Spleen (tissue), 11 donors: ENCODE data around the gene DAO. TPM values are rescaled to one million over a fixed set of nuclear protein-coding genes. Genes with fewer than 3 reads are reported as not detected.

Source experiments
- DNase-seq: peaks from one replicate; pipeline ENCODE4 v3.0.0-alpha.2; 2020
- H3K27ac ChIP-seq, 8 donors: fragments of 200-600 bp; sonication (generic) in 7 of 8; 1 replicate in 4 of 8; 2 replicates in 4 of 8; pipeline versions ENCODE4 v1.5.0 to v1.8.0; 2016 to 2021; ENCODE audit warnings: inconsistent platforms in 4 of 8, mild to moderate bottlenecking in 4 of 8, moderate library complexity in 1 of 8
- H3K27me3 ChIP-seq, 7 donors: fragments of 200-600 bp; sonication (generic) in 6 of 7; replicated peaks in 1 of 7; 1 replicate in 4 of 7; 2 replicates in 3 of 7; pipeline versions ENCODE4 v1.5.0 to v1.8.0; 2016 to 2021; ENCODE audit warnings: inconsistent platforms in 3 of 7, mild to moderate bottlenecking in 1 of 7
- H3K36me3 ChIP-seq, 6 donors: fragments of 200-600 bp; sonication (generic) in 5 of 6; 1 replicate in 4 of 6; 2 replicates in 2 of 6; pipeline versions ENCODE4 v1.5.0 to v1.8.0; 2016 to 2021; ENCODE audit warnings: inconsistent platforms in 2 of 6
- H3K4me1 ChIP-seq, 6 donors: fragments of 200-600 bp; sonication (generic) in 5 of 6; 1 replicate in 3 of 6; 2 replicates in 3 of 6; pipeline versions ENCODE4 v1.5.0 to v1.8.0; 2016 to 2021; ENCODE audit warnings: inconsistent platforms in 3 of 6
- H3K4me3 ChIP-seq, 8 donors: fragments of 200-600 bp; sonication (generic) in 7 of 8; 1 replicate in 4 of 8; 2 replicates in 4 of 8; pipeline versions ENCODE4 v1.5.0 to v1.8.0; 2016 to 2021; ENCODE audit warnings: inconsistent platforms in 4 of 8, mild to moderate bottlenecking in 4 of 8, moderate library complexity in 2 of 8
- H3K9me3 ChIP-seq, 8 donors: fragments of 200-600 bp; sonication (generic) in 7 of 8; 1 replicate in 4 of 8; 2 replicates in 4 of 8; pipeline versions ENCODE4 v1.5.0 to v1.8.0; 2016 to 2021; ENCODE audit warnings: inconsistent platforms in 4 of 8
- POLR2A ChIP-seq, 3 donors: fragments of 450-650 bp; IDR thresholded peaks; one replicate each; pipeline ENCODE4 v1.5.1; 2017; ENCODE audit warnings: antibody characterized with exemption in 3 of 3, mild to moderate bottlenecking in 1 of 3
- POLR2AphosphoS5 ChIP-seq, 3 donors: sonication (generic); formaldehyde crosslinking; IDR thresholded peaks; one replicate each; pipeline ENCODE4 v1.5.1; 2017; ENCODE audit warnings: antibody characterized with exemption in 3 of 3
- WGBS, 5 donors: extraction: QIAGEN DNeasy Blood & Tissue Kit in 3 of 5; methylation state at CpG; one replicate each; pipeline versions ENCODE4 v1.1.5 to v1.1.7; 2013 to 2018; 5-methylcytosine and 5-hydroxymethylcytosine counted together
- intact Hi-C: fragments of 100-400 bp; cut with DNase I; formaldehyde crosslinking; loops from one replicate; pipeline ENCODE4 v1.15.0; 2023; ENCODE audit warnings: low total_unique reads
- polyA plus RNA-seq, 3 donors: library from polyadenylated mRNA; stranded (reverse); fragments of 200-250 nt; gene quantifications; one replicate each; pipeline ENCODE4 v1.2.1, GENCODE V29; 2013
- total RNA-seq, 7 donors: library from RNA; depleted of rRNA in 3 of 7; stranded (reverse); fragments of >200 nt in 3 of 7; fragmentation: NEBNext Ultra II Directional in 4 of 7; extraction: Animal tissue kit (Norgen Biotek cat#: 25700) in 4 of 7; gene quantifications; one replicate each; pipeline versions ENCODE4 v1.1.0 to v1.2.1, GENCODE V29; 2016 to 2021
- TF ChIP-seq, protein P1 (sequence below), 11 experiments: fragments of 200-600 bp in 7 of 11; fragments of 450-650 bp in 4 of 11; sonication (generic) in 4 of 11; IDR thresholded peaks in 8 of 11; conservative IDR thresholded peaks in 3 of 11; 1 replicate in 7 of 11; 2 replicates in 4 of 11; pipeline versions ENCODE4 v1.4.0 to v1.8.0; 2016 to 2021; ENCODE audit warnings: antibody characterized with exemption in 11 of 11, inconsistent platforms in 4 of 11, mild to moderate bottlenecking in 1 of 11
- donor health status: healthy with polysubstance abuse.
- donor health status: DM: no; HTN: no; CAD: no; lungs with moderate emphysema.
- donor health status: DM: no; HTN: no; CAD: no.
- donor health status: Bipolar disorder and iron deficiency.
- donor health status: healthy.
- donor health status: DM: no; HTN: no; CAD: no.
- donor health status: DM: yes; HTN: yes; CAD: no.

Gene DAO
- total and polyA plus RNA-seq, 10 donors = 0.42 TPM; not detected in 9

DNA sequence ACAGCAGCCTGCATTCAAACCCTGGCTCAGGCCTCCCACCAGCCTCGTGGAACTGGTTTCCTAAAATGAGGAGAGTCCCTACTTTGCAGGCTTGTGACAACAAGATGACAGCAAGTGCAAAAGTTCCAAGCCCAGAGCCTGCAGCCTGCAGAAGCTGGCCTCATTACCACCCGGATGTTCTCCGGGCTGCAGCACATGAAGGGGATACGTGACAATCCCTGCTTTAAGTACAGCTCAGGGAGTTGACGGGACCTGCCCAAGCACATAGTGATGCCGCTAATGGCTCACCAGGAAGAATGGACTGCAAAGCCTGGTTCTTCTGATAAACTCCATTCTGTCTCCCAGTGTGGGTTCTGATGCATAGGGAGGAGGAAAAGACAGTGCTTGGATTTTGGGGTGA lies 37.5 kb upstream of the DAO start:
- no peak overlapping the region for H3K4me3 ChIP-seq
- peaks cover 0 to 60% (median 6%) of the 10 kb centered on the region in 6 donors for H3K36me3 ChIP-seq
- H3K4me1 ChIP-seq = peaks cover 48 to 100% (median 80%) of the 10 kb centered on the region in 6 donors
- intact Hi-C loops = no loop called here
- H3K9me3 ChIP-seq = no peaks in the 10 kb centered on the region
- peak in 1 of 3 donors; percentile 21 for TF ChIP-seq POLR2AphosphoS5 (IDR thresholded peaks at IDR 0.05)
- TF ChIP-seq, protein P1, sequence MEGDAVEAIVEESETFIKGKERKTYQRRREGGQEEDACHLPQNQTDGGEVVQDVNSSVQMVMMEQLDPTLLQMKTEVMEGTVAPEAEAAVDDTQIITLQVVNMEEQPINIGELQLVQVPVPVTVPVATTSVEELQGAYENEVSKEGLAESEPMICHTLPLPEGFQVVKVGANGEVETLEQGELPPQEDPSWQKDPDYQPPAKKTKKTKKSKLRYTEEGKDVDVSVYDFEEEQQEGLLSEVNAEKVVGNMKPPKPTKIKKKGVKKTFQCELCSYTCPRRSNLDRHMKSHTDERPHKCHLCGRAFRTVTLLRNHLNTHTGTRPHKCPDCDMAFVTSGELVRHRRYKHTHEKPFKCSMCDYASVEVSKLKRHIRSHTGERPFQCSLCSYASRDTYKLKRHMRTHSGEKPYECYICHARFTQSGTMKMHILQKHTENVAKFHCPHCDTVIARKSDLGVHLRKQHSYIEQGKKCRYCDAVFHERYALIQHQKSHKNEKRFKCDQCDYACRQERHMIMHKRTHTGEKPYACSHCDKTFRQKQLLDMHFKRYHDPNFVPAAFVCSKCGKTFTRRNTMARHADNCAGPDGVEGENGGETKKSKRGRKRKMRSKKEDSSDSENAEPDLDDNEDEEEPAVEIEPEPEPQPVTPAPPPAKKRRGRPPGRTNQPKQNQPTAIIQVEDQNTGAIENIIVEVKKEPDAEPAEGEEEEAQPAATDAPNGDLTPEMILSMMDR (IDR thresholded peaks at IDR 0.05 in 8 of 11, conservative IDR thresholded peaks at IDR 0.05 in 3 of 11) = no peak
- WGBS, 5 donors = 55 to 88% (median 65%) methylated on average over 4 to 6 of the region's 6 CpGs
- no peaks in the 10 kb centered on the region for H3K27me3 ChIP-seq
- peak; percentile 51 for DNase-seq
- peak overlapping the region in 7 of 8 donors; percentile 2 to 95 (median 53) for H3K27ac ChIP-seq

DNA sequence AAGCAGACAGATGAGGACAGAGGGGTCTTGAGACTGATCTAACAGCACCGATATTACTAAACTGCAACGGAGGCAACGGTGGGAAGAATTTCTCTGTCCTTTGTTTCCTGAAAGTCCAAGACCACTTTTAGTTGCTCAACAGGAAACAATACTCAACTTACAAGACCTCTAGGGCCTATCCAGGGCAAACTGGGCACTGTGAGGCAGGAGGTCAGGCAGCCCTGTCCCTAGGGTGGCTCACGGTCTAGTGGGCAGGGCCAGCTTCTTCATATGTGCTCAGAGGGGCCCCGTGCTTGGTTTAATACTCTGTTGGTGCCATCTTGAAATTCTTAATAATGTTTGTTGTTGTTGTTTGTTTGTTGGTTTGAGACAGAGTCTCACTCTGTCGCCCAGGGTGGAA lies 36.7 kb upstream of the DAO start:
- Histone ChIP-seq H3K9me3 (no peaks in the 10 kb centered on the region), H3K36me3 (peaks cover 0 to 68% (median 12%) of the 10 kb centered on the region in 6 donors), H3K4me1 (peaks cover 40 to 100% (median 76%) of the 10 kb centered on the region in 6 donors), H3K27ac (peak overlapping the region in 6 of 8 donors; percentile 2 to 95 (median 72)), H3K4me3 (no peak overlapping the region), H3K27me3 (no peaks in the 10 kb centered on the region)
- TF ChIP-seq POLR2AphosphoS5 (IDR thresholded peaks at IDR 0.05) (no peak), POLR2A (IDR thresholded peaks at IDR 0.05) (no peak)
- TF ChIP-seq, protein P1 (IDR thresholded peaks at IDR 0.05 in 8 of 11, conservative IDR thresholded peaks at IDR 0.05 in 3 of 11) = no peak
- intact Hi-C loops = no loop called here
- WGBS, 5 donors = 47 to 76% (median 60%) methylated on average over 6 of the region's 6 CpGs
- DNase-seq = peak; percentile 68

DNA sequence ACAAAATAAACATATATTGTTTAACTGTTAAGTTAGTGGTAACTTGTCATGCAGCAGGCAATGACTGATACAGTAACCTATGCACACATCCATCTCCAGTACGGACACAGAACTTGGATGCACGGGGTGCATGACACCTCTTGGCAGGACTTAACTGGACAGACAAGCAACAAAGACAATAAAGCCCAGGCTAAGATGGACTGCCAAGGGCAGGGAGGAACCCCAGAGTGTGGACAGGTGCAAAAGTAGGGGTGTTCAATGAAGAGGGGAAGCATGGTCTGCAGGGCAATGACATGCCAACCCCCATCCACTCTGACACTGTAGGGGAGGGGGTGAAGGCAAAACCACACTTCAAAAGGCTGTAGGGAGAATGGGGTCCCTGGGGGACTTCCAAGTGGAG lies 34.2 kb upstream of the DAO start:
- Histone ChIP-seq H3K27ac (peak overlapping the region in 7 of 8 donors; percentile 1 to 92 (median 67)), H3K36me3 (peaks cover 0 to 81% (median 19%) of the 10 kb centered on the region in 6 donors), H3K4me1 (peaks cover 16 to 97% (median 63%) of the 10 kb centered on the region in 6 donors), H3K9me3 (no peaks in the 10 kb centered on the region), H3K4me3 (peak overlapping the region in 2 of 8 donors; percentile 4 to 44), H3K27me3 (no peaks in the 10 kb centered on the region)
- TF ChIP-seq, protein P1 (IDR thresholded peaks at IDR 0.05 in 8 of 11, conservative IDR thresholded peaks at IDR 0.05 in 3 of 11) = no peak
- TF ChIP-seq POLR2A (IDR thresholded peaks at IDR 0.05) = no peak
- TF ChIP-seq POLR2AphosphoS5 (IDR thresholded peaks at IDR 0.05) = no peak
- intact Hi-C loops = no loop called here
- 84 to 92% (median 90%) methylated on average over 2 of the region's 2 CpGs for WGBS, 5 donors
- peak; percentile 42 for DNase-seq

DNA sequence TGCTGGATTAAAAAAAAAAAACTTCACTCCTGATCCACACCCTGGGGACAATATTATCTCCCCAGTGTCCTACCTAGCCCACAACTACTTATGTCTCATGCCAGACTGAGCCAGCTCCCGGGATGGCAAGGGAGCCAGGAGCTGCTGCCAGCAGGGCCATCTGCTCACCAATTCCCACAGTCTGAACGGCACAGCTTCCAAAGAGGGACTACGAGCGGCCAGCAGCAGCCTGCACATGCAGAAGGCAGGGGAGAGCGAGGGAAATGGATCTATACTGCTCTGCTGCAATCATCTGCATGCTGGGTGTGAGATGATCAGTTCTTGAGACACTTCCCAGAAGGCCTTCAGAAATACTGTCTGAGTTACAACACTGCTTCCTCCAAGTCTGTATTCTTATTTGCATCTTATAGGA lies 33.6 kb upstream of the DAO start:
- H3K36me3 ChIP-seq = peaks cover 0 to 77% (median 19%) of the 10 kb centered on the region in 6 donors
- H3K27me3 ChIP-seq = no peaks in the 10 kb centered on the region
- intact Hi-C loops = no loop called here
- H3K4me3 ChIP-seq = peak overlapping the region in 2 of 8 donors; percentile 4 to 44
- peaks cover 10 to 97% (median 63%) of the 10 kb centered on the region in 6 donors for H3K4me1 ChIP-seq
- WGBS, 5 donors = 48 to 81% (median 69%) methylated on average over 5 of the region's 5 CpGs
- H3K27ac ChIP-seq = peak overlapping the region in 7 of 8 donors; percentile 1 to 92 (median 67)
- no peaks in the 10 kb centered on the region for H3K9me3 ChIP-seq
- peak in 1 of 3 donors; percentile 60 for TF ChIP-seq POLR2AphosphoS5 (IDR thresholded peaks at IDR 0.05)
- TF ChIP-seq, protein P1 (IDR thresholded peaks at IDR 0.05 in 8 of 11, conservative IDR thresholded peaks at IDR 0.05 in 3 of 11) = no peak
- TF ChIP-seq POLR2A (IDR thresholded peaks at IDR 0.05) = no peak
- peak; percentile 65 for DNase-seq
